SK-N-SH (cell line): ENCODE data around the gene REV1. TPM values are rescaled to one million over a fixed set of nuclear protein-coding genes. Genes with fewer than 3 reads are reported as not detected.

Experiments used
- CTCF ChIA-PET: fragments of 300-600, 350-600 bp; formaldehyde crosslinking; extraction: SDS; loops from one replicate; lab custom pipeline; 2021; lab: Yijun Ruan, JAX
- POLR2A ChIA-PET: fragments of 350-600 bp; sonication (Branson Sonifier 250); formaldehyde crosslinking; extraction: SDS; loops from one replicate; lab custom pipeline; 2020; ENCODE audit warnings: antibody characterized with exemption, inconsistent platforms; lab: Yijun Ruan, JAX
- DNase-seq: peaks from one replicate; pipeline ENCODE4 v3.0.0; 2012
- H2AFZ ChIP-seq: fragments of 200-600 bp; sonication (generic); 2 replicates; pipeline ENCODE4 v1.8.1; 2016; ENCODE audit warnings: antibody characterized with exemption, mild to moderate bottlenecking, low read depth
- H3F3A ChIP-seq: fragments of 200-600 bp; sonication (generic); replicated peaks from 2 replicates; pipeline ENCODE3; 2016; ENCODE audit warnings: antibody characterized with exemption, mild to moderate bottlenecking; ENCODE audit not compliant: insufficient read depth
- H3K27ac ChIP-seq, 2 experiments: fragments of 200-500 bp in 1 of 2; fragments of 200-600 bp in 1 of 2; sonication (Bioruptor generic) in 1 of 2; sonication (generic), shearing (Covaris generic) in 1 of 2; 2 replicates each; pipeline versions ENCODE4 v1.5.1 to v1.6.1; 2014 to 2016; ENCODE audit warnings: low read depth in 2 of 2, inconsistent platforms in 1 of 2, low read length in 1 of 2, mild to moderate bottlenecking in 1 of 2, mixed read lengths in 1 of 2
- H3K27me3 ChIP-seq: fragments of 200-600 bp; sonication (generic), shearing (Covaris generic); 2 replicates; pipeline ENCODE4 v1.6.1; 2016; ENCODE audit warnings: mixed run types; ENCODE audit not compliant: insufficient read depth
- H3K36me3 ChIP-seq, 2 experiments: fragments of 200-500 bp in 1 of 2; fragments of 200-600 bp in 1 of 2; sonication (Bioruptor generic) in 1 of 2; sonication (generic) in 1 of 2; replicated peaks in 1 of 2; 2 replicates each; pipeline versions ENCODE3 to v1.5.1; 2014 to 2016; ENCODE audit warnings: low read length in 1 of 2, mild to moderate bottlenecking in 1 of 2; ENCODE audit not compliant: insufficient read depth in 2 of 2, control insufficient read depth in 1 of 2
- H3K4me1 ChIP-seq, 2 experiments: fragments of 200-500 bp in 1 of 2; fragments of 200-600 bp in 1 of 2; sonication (Bioruptor generic) in 1 of 2; sonication (generic), shearing (Covaris generic) in 1 of 2; 2 replicates each; pipeline versions ENCODE4 v1.5.1 to v1.6.1; 2014 to 2016; ENCODE audit warnings: low read depth in 1 of 2, low read length in 1 of 2, mixed run types in 1 of 2; ENCODE audit not compliant: insufficient read depth in 2 of 2, control insufficient read depth in 1 of 2
- H3K4me2 ChIP-seq: fragments of 200-600 bp; sonication (generic), shearing (Covaris generic); 2 replicates; pipeline ENCODE4 v1.6.1; 2017; ENCODE audit warnings: mixed run types
- H3K4me3 ChIP-seq, 2 experiments: fragments of 200-500 bp in 1 of 2; fragments of 200-600 bp in 1 of 2; sonication (Bioruptor generic) in 1 of 2; sonication (generic), shearing (Covaris generic) in 1 of 2; 2 replicates each; pipeline versions ENCODE4 v1.5.1 to v1.8.1; 2014 to 2016; ENCODE audit warnings: low read depth in 2 of 2, inconsistent platforms in 1 of 2, low read length in 1 of 2, mild to moderate bottlenecking in 1 of 2, mixed read lengths in 1 of 2, moderate library complexity in 1 of 2
- H3K79me2 ChIP-seq: fragments of 200-600 bp; sonication (generic); 2 replicates; pipeline ENCODE4 v1.8.1; 2017; ENCODE audit warnings: mild to moderate bottlenecking; ENCODE audit not compliant: insufficient read depth
- H3K9ac ChIP-seq: fragments of 200-600 bp; sonication (generic); 2 replicates; pipeline ENCODE4 v1.6.1; 2017; ENCODE audit warnings: mixed run types
- H3K9me2 ChIP-seq: fragments of 200-600 bp; sonication (generic); 2 replicates; pipeline ENCODE4 v1.6.1; 2017; ENCODE audit warnings: mixed run types
- H3K9me3 ChIP-seq: fragments of 200-600 bp; sonication (generic); 2 replicates; pipeline ENCODE4 v1.6.1; 2017; ENCODE audit warnings: mixed run types, mild to moderate bottlenecking, moderate library complexity
- H4K20me1 ChIP-seq: fragments of 200-600 bp; sonication (generic); 2 replicates; pipeline ENCODE4 v1.6.1; 2017; ENCODE audit warnings: mild to moderate bottlenecking, mixed run types; ENCODE audit not compliant: insufficient read depth
- CTCF ChIP-seq: fragments of 200-600 bp; sonication (generic); IDR thresholded peaks from 2 replicates; pipeline ENCODE4 v1.6.1; 2017; ENCODE audit warnings: antibody characterized with exemption, mild to moderate bottlenecking, moderate library complexity
- ELF1 ChIP-seq: IDR thresholded peaks from 2 replicates; pipeline ENCODE4 v1.4.0; 2012
- EP300 ChIP-seq, 2 experiments: IDR thresholded peaks; 2 replicates each; pipeline versions ENCODE4 v1.4.0 to v1.6.1; 2012; ENCODE audit warnings: borderline replicate concordance in 1 of 2, low read depth in 1 of 2, low read length in 1 of 2
- EZH2phosphoT487 ChIP-seq: fragments of 200-600 bp; sonication (generic); IDR thresholded peaks from 2 replicates; pipeline ENCODE4 v1.6.1; 2017; ENCODE audit warnings: low read depth, mixed run types, mild to moderate bottlenecking, antibody characterized with exemption, moderate library complexity, borderline replicate concordance
- FOSL2 ChIP-seq: IDR thresholded peaks from 2 replicates; pipeline ENCODE4 v1.4.0; 2012; ENCODE audit warnings: low read depth, mild to moderate bottlenecking, moderate library complexity, borderline replicate concordance
- FOXM1 ChIP-seq: IDR thresholded peaks from 2 replicates; pipeline ENCODE4 v1.4.0; 2012; ENCODE audit warnings: low read depth, mild to moderate bottlenecking
- IRF3 ChIP-seq: fragments of 150-350 bp; IDR thresholded peaks from 2 replicates; pipeline ENCODE4 v1.6.1; 2016; ENCODE audit warnings: mild to moderate bottlenecking, low read depth, low read length
- NFIC ChIP-seq: IDR thresholded peaks from 2 replicates; pipeline ENCODE4 v1.4.0; 2012; ENCODE audit warnings: borderline replicate concordance
- POLR2AphosphoS5 ChIP-seq: IDR thresholded peaks from 2 replicates; pipeline ENCODE4 v1.6.1; 2012; ENCODE audit warnings: low read depth, low read length
- RAD21 ChIP-seq: IDR thresholded peaks from 2 replicates; pipeline ENCODE4 v1.6.1; 2012; ENCODE audit warnings: mild to moderate bottlenecking, low read length
- RCOR1 ChIP-seq: fragments of 150-350 bp; IDR thresholded peaks from 2 replicates; pipeline ENCODE4 v1.6.1; 2017; ENCODE audit warnings: antibody characterized with exemption, low read length
- RXRA ChIP-seq: IDR thresholded peaks from 2 replicates; pipeline ENCODE4 v1.4.0; 2012; ENCODE audit warnings: low read depth, mild to moderate bottlenecking, borderline replicate concordance
- SIN3A ChIP-seq: IDR thresholded peaks from 2 replicates; pipeline ENCODE4 v1.6.1; 2012; ENCODE audit warnings: low read depth, mild to moderate bottlenecking, low read length, moderate library complexity, borderline replicate concordance
- SMC3 ChIP-seq: IDR thresholded peaks from 2 replicates; pipeline ENCODE4 v1.6.1; 2012; ENCODE audit warnings: low read depth, low read length, improper control_type of control experiment
- TAF1 ChIP-seq: IDR thresholded peaks from 2 replicates; pipeline ENCODE4 v1.6.1; 2012; ENCODE audit warnings: low read depth, mild to moderate bottlenecking, low read length, moderate library complexity, borderline replicate concordance
- TCF12 ChIP-seq: IDR thresholded peaks from 2 replicates; pipeline ENCODE4 v1.4.0; 2012
- USF1 ChIP-seq: IDR thresholded peaks from 2 replicates; pipeline ENCODE4 v1.4.0; 2012; ENCODE audit warnings: low read depth, borderline replicate concordance
- USF2 ChIP-seq: fragments of 150-350 bp; IDR thresholded peaks from 2 replicates; pipeline ENCODE4 v1.6.1; 2017; ENCODE audit warnings: antibody characterized with exemption, low read length, low read depth, borderline replicate concordance
- YY1 ChIP-seq: IDR thresholded peaks from 2 replicates; pipeline ENCODE4 v1.4.0; 2012; ENCODE audit warnings: low read depth, mild to moderate bottlenecking
- WGBS: methylation state at CpG from one replicate; pipeline ENCODE4 v1.1.6; 2017; ENCODE audit warnings: low lambda C conversion rate; 5-methylcytosine and 5-hydroxymethylcytosine counted together
- polyA plus RNA-seq, 3 experiments: library from polyadenylated mRNA; depleted of rRNA; stranded (reverse); fragments of >200 nt; gene quantifications; 2 replicates each; pipeline ENCODE4 v1.2.3, GENCODE V29; 2012

The REV1 gene
- polyA plus RNA-seq, 1 of the 3 experiments (the other 2 are of a cell fraction), result 15.9 TPM

GRCh38 chr2:99478632-99479031, 11.2 kb downstream of the REV1 start:
- no peak for DNase-seq
- no peaks in the 10 kb centered on the region for H3K36me3 ChIP-seq
- no peaks in the 10 kb centered on the region for H3K27me3 ChIP-seq
- WGBS, result 96% methylated on average over 5 of the region's 5 CpGs
- H3F3A ChIP-seq, result peaks cover 22% of the 10 kb centered on the region
- peaks cover 100% of the 10 kb centered on the region for H3K79me2 ChIP-seq
- no peaks in the 10 kb centered on the region for H3K9me2 ChIP-seq
- H3K27ac ChIP-seq, result no peak overlapping the region
- ChIA-PET CTCF (no interaction called here), POLR2A (no interaction called here)
- no peak overlapping the region for H3K4me2 ChIP-seq
- H3K9me3 ChIP-seq, result no peaks in the 10 kb centered on the region
- H4K20me1 ChIP-seq, result peaks cover 58% of the 10 kb centered on the region
- peaks cover 4 to 13% of the 10 kb centered on the region in 2 experiments; a peak in 3 of 4 replicates for H3K4me1 ChIP-seq
- no peak overlapping the region for H3K4me3 ChIP-seq
- no peak overlapping the region for H2AFZ ChIP-seq
- H3K9ac ChIP-seq, result no peak overlapping the region
- TF ChIP-seq IRF3 (no peak), FOXM1 (no peak), USF1 (no peak), TAF1 (no peak), NFIC (no peak), EZH2phosphoT487 (no peak), USF2 (no peak), SIN3A (no peak), RCOR1 (no peak), EP300 (IDR thresholded peaks at IDR 0.05; ENCODE audit: borderline replicate concordance in 1 of 2, low read depth in 1 of 2, low read length in 1 of 2) (no peak), YY1 (no peak), TCF12 (no peak), RAD21 (no peak), ELF1 (no peak), RXRA (no peak)

GRCh38 chr2:99477054-99477453, 12.8 kb downstream of the REV1 start:
- Histone ChIP-seq H3K79me2 (peaks cover 100% of the 10 kb centered on the region), H3K27me3 (no peaks in the 10 kb centered on the region), H3K9ac (no peak overlapping the region), H3K9me3 (no peaks in the 10 kb centered on the region), H2AFZ (no peak overlapping the region), H3K4me3 (no peak overlapping the region), H4K20me1 (peaks cover 51% of the 10 kb centered on the region), H3K4me2 (no peak overlapping the region), H3K27ac (no peak overlapping the region), H3K4me1 (peaks cover 3 to 13% of the 10 kb centered on the region in 2 experiments; a peak in 3 of 4 replicates), H3K9me2 (no peaks in the 10 kb centered on the region), H3K36me3 (no peaks in the 10 kb centered on the region), H3F3A (peaks cover 22% of the 10 kb centered on the region)
- no peak for TF ChIP-seq CTCF
- TF ChIP-seq POLR2AphosphoS5, result no peak
- TF ChIP-seq FOSL2, result no peak
- no peak for TF ChIP-seq SMC3
- no peak for DNase-seq
- CTCF ChIA-PET, result no interaction called here
- 94% methylated on average over 6 of the region's 6 CpGs for WGBS
- POLR2A ChIA-PET, result interaction anchor here (0.5 kb wide), 1 partner anchor 148 kb away, joined by 3 read pairs; no protein-coding TSS in a partner anchor
